SH-SY5Y (cell line): ENCODE data around the gene RHOBTB1.
A peak's percentile ranks its signal among the peaks of the same experiment; 100 is the strongest.

Experiments
- GATA2 ChIP-seq: IDR thresholded peaks from 2 replicates; pipeline ENCODE4 v1.6.1; 2011; ENCODE audit warnings: mild to moderate bottlenecking, low read depth, low read length
- GATA3 ChIP-seq: IDR thresholded peaks from 2 replicates; pipeline ENCODE4 v1.6.1; 2011; ENCODE audit warnings: low read depth, mild to moderate bottlenecking, low read length, moderate library complexity

DNA sequence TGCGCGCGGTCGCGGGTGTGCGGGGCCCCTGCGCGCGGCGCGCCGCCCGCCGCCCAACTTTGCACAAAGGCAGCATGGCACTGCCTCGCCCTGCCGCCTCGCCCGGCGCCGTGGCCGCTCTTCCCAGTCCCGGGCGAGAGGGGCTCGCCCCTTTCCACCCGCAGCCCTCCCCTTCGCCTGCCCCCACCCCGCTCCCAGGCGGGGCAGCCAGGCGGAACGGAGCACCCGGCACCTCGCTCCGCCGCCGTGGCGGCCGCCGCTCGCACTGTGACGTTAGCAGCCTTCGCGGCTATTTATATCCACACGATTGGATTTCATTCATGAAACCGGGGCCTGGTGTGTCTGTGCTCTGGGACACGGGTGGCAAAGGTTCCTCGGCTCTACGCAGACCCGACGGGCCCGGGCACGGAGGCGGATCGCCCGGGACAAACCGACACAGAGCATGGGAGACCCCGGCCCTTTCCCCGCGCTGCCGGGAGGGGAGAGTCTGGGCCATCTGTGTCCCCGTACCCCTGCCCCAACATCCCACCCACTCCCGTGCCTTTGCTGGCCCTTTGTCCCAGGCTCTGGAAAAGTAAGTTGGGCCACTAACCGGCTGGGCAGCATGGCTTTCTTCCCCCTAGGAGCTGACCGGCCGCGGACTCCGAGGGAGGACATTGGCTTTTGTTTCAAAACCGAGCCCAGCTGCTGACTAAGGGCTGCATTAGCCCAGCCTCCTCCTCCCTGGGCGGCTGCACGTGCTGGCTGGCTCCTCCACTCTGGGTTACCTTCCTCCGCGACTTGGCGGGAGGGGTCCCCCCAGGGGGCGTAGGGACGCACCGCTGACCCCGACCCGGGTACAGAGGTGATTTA is at the start of gene RHOBTB1:
- peak; percentile 17; the same call in 1 of the 2 replicates for TF ChIP-seq GATA2
- TF ChIP-seq GATA3: no peak
